ENCODE measurements around the gene KMT2D. TPM values are rescaled to one million over a fixed set of nuclear protein-coding genes. Genes with fewer than 3 reads are reported as not detected.
A peak's percentile ranks its signal among the peaks of the same experiment; 100 is the strongest.

Gene KMT2D
- total and polyA plus RNA-seq, 11 donors, result 32.5 to 82.7 (median 49.7) TPM

DNA sequence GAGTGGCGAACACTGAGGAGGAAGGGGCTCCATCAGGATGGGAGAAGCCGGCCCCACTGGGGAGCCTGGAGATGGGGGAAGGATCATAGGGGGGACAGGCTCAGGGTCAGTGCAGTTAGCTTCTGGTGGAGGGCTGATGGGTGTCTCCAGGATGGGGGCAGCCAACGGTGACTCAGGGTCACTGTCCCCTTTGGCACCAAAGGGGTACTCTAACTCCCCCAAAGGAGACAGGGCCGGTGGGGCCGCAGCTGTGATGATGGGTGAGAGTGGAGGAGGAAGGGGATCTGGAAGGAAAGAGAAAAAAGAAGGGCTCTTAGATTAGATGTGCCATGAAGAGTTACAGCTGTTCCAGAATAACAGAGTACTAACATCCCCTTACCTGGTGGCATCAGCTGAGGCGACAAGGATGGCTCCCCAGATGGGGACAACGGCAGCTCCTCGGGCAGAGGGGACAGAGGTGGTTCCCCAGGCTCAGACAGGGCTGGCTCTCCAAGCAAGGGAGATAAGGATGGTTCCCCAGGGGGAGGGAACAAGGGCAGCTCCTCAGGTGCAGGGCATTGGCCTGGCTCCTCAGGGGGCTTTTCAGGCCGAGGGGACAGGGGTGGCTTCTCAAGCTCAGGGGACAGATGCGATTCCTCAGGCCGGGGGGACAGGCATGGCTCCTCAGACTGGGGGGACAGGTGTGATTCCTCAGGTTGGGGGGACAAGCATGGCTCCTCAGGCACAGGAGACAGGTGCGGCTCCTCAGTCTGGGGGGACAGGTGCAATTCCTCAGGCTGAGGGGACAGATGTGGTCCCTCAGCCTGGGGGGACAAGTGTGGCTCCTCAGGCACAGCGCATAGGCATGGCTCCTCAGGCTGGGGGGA, 9.9 kb downstream of the KMT2D start:
- WGBS, 4 donors, result 85 to 94% (median 92%) methylated on average over 10 to 13 of the region's 13 CpGs
- ATAC-seq (no peak), DNase-seq (peak in 1 of 5 donors; percentile 7)
- H3K4me1 ChIP-seq, result peaks cover 0 to 17% (median 9%) of the 10 kb centered on the region in 12 donors
- no peaks in the 10 kb centered on the region for H3K27me3 ChIP-seq
- intact Hi-C loops (cut with DNase I), result no loop called here
- H3K4me3 ChIP-seq, result no peak overlapping the region
- no peaks in the 10 kb centered on the region for H3K9me3 ChIP-seq
- no peak overlapping the region for H3K27ac ChIP-seq
- TF ChIP-seq CTCF (IDR thresholded peaks at IDR 0.05), result no peak
- TF ChIP-seq POLR2A (IDR thresholded peaks at IDR 0.05), result no peak
- H3K36me3 ChIP-seq, result peaks cover 0 to 97% (median 94%) of the 10 kb centered on the region in 9 donors

- WGBS, 4 donors, result 75 to 87% (median 83%) methylated on average over 20 of the region's 20 CpGs
- Histone ChIP-seq H3K27ac (no peak overlapping the region), H3K36me3 (peaks cover 0 to 100% (median 100%) of the 10 kb centered on the region in 9 donors), H3K4me1 (peaks cover 0 to 7% (median 0%) of the 10 kb centered on the region in 12 donors), H3K27me3 (no peaks in the 10 kb centered on the region), H3K4me3 (no peak overlapping the region), H3K9me3 (no peaks in the 10 kb centered on the region)
- ATAC-seq (peak in 2 of 4 donors; percentile 11 to 36), DNase-seq (peak in 2 of 5 donors; percentile 22 to 36)
- intact Hi-C loops (cut with DNase I), result no loop called here
- TF ChIP-seq POLR2A (IDR thresholded peaks at IDR 0.05) (no peak), CTCF (IDR thresholded peaks at IDR 0.05) (no peak)
These were observed 10.9 kb downstream of the KMT2D start for GRCh38 chr12:49049566-49050224.

DNA sequence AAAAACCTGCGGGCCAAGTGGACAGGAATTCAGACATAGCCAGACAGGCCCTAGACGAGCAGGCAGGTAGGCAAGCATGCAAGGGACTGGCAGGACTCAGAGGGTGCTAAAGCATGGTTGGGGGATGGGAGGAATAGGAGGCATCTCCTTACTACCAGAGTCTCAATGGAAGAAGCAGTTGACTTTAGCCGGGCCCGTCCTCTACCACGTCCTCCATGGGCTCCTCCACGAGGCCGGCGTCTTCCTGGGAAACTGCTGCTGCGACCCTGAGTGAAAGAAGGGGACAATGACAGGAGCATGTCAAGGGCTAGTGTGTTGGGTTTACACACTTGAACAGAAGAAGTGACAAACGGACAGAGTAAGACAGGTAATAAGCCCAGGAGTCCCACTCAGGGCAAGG, 11.6 kb downstream of the KMT2D start:
- Histone ChIP-seq H3K4me3 (no peak overlapping the region), H3K4me1 (peaks cover 0 to 5% (median 0%) of the 10 kb centered on the region in 12 donors), H3K27ac (no peak overlapping the region), H3K36me3 (peaks cover 0 to 100% (median 100%) of the 10 kb centered on the region in 9 donors), H3K9me3 (no peaks in the 10 kb centered on the region), H3K27me3 (no peaks in the 10 kb centered on the region)
- ATAC-seq (no peak), DNase-seq (no peak)
- 88 to 93% (median 92%) methylated on average over 10 of the region's 10 CpGs for WGBS, 4 donors
- TF ChIP-seq POLR2A (IDR thresholded peaks at IDR 0.05), result no peak
- no peak for TF ChIP-seq CTCF (IDR thresholded peaks at IDR 0.05)
- intact Hi-C loops (cut with DNase I), result no loop called here
